A549 (cell line): ENCODE data around the gene SLC16A12. TPM values are rescaled to one million over a fixed set of nuclear protein-coding genes. Genes with fewer than 3 reads are reported as not detected.

ENCODE experiments used
- ATAC-seq, 2 experiments: fragments of 200-7000 bp in 1 of 2; fragments of >200 bp in 1 of 2; cut with Nextera tagmentation in 1 of 2; cut with Tn5 transposase in 1 of 2; 3 replicates each; pipeline versions ENCODE4 v1.8.0 to v1.9.1; 2018 to 2020; ENCODE audit warnings: mild to moderate bottlenecking in 1 of 2, moderate library complexity in 1 of 2
- CTCF ChIA-PET: fragments of 300-600 bp; sonication (Branson Sonifier 250); formaldehyde crosslinking; extraction: SDS; loops from one replicate; lab custom pipeline; 2021; ENCODE audit warnings: antibody characterized with exemption, inconsistent platforms; lab: Yijun Ruan, JAX
- POLR2A ChIA-PET: fragments of 350-600 bp; formaldehyde crosslinking; extraction: SDS; loops from one replicate; lab custom pipeline; 2021; ENCODE audit warnings: antibody characterized with exemption, inconsistent platforms; lab: Yijun Ruan, JAX
- DNase-seq, 2 experiments: peaks; one replicate each; pipeline versions ENCODE4 v3.0.0 to v3.0.0-alpha.2; 2011 to 2016; ENCODE audit warnings: low read depth in 1 of 2, low spot score in 1 of 2
- FAIRE-seq: peaks from 2 replicates; lab custom pipeline; 2011; peaks lifted over from hg19 to GRCh38; lab: Jason Lieb, UNC
- H3K27ac ChIP-seq, 2 experiments: fragments of >200 bp; sonication (Bioruptor Twin); formaldehyde crosslinking; 3 replicates each; pipeline ENCODE4 v1.5.1; 2016 to 2017
- H3K4me1 ChIP-seq: fragments of >200 bp; sonication (Bioruptor Twin); formaldehyde crosslinking; 3 replicates; pipeline ENCODE4 v1.6.1; 2016
- H3K4me2 ChIP-seq: fragments of >200 bp; sonication (Bioruptor Twin); formaldehyde crosslinking; 3 replicates; pipeline ENCODE4 v1.6.1; 2016
- H3K4me3 ChIP-seq: fragments of >200 bp; sonication (Bioruptor Twin); formaldehyde crosslinking; 3 replicates; pipeline ENCODE4 v1.5.1; 2016
- H3K9me3 ChIP-seq: fragments of >200 bp; sonication (Bioruptor Twin); formaldehyde crosslinking; 3 replicates; pipeline ENCODE4 v1.6.1; 2016
- CBX2 ChIP-seq: fragments of 200-600 bp; sonication (generic); IDR thresholded peaks from 2 replicates; pipeline ENCODE4 v1.6.1; 2016; ENCODE audit warnings: low read depth, mild to moderate bottlenecking, borderline replicate concordance
- CEBPB ChIP-seq, 2 experiments: fragments of >200 bp in 1 of 2; sonication (Bioruptor Twin) in 1 of 2; formaldehyde crosslinking in 1 of 2; IDR thresholded peaks; 2 replicates each; pipeline ENCODE4 v1.6.1; 2012 to 2016
- CHD2 ChIP-seq: fragments of 150-350 bp; IDR thresholded peaks from 2 replicates; pipeline ENCODE4 v1.6.1; 2014; ENCODE audit warnings: low read length; ENCODE audit not compliant: partially characterized antibody
- CTCF ChIP-seq: fragments of >200 bp; sonication (Bioruptor Twin); formaldehyde crosslinking; IDR thresholded peaks from 3 replicates; pipeline ENCODE4 v1.5.1; 2016
- E2F6 ChIP-seq: IDR thresholded peaks from 2 replicates; pipeline ENCODE4 v1.6.1; 2012; ENCODE audit warnings: low read depth, borderline replicate concordance
- FOSB ChIP-seq: fragments of 250-450 bp; sonication (Bioruptor Pico); IDR thresholded peaks from 2 replicates; pipeline ENCODE4 v1.5.0; 2020; ENCODE audit warnings: mild to moderate bottlenecking, moderate library complexity
- FOSL2 ChIP-seq, 2 experiments: fragments of 450-650 bp in 1 of 2; fragments of >200 bp in 1 of 2; sonication (Bioruptor Twin) in 1 of 2; formaldehyde crosslinking; IDR thresholded peaks; 2 replicates each; pipeline versions ENCODE4 v1.5.0 to v1.6.1; 2016 to 2020; ENCODE audit warnings: mild to moderate bottlenecking in 1 of 2, moderate library complexity in 1 of 2
- HOXB5 ChIP-seq: fragments of 250-450 bp; sonication (Bioruptor Pico); IDR thresholded peaks from 2 replicates; pipeline ENCODE4 v1.5.0; 2020; ENCODE audit warnings: mild to moderate bottlenecking, moderate library complexity
- MAX ChIP-seq: IDR thresholded peaks from 2 replicates; pipeline ENCODE4 v1.6.1; 2012
- MYC ChIP-seq: IDR thresholded peaks from 2 replicates; pipeline ENCODE4 v1.6.1; 2012; ENCODE audit warnings: mild to moderate bottlenecking, inconsistent platforms, low read length, improper control_type of control experiment, borderline replicate concordance
- POLR2A ChIP-seq: IDR thresholded peaks from 2 replicates; pipeline ENCODE4 v1.6.1; 2012; ENCODE audit warnings: mild to moderate bottlenecking, low read length
- RARB ChIP-seq: fragments of 250-450 bp; sonication (Bioruptor Pico); IDR thresholded peaks from 2 replicates; pipeline ENCODE4 v1.8.0; 2021; ENCODE audit warnings: mild to moderate bottlenecking, moderate library complexity
- USF2 ChIP-seq: fragments of 450-650 bp; IDR thresholded peaks from 2 replicates; pipeline ENCODE4 v1.6.1; 2014; ENCODE audit warnings: antibody characterized with exemption
- ZNF302 ChIP-seq: fragments of 250-450 bp; sonication (Bioruptor Pico); IDR thresholded peaks from 2 replicates; pipeline ENCODE4 v1.9.0; 2021; ENCODE audit warnings: inconsistent platforms, mild to moderate bottlenecking, moderate library complexity
- WGBS: methylation state at CpG from one replicate; pipeline ENCODE4 v1.1.6; 2017; ENCODE audit errors: missing lambda C conversion rate; 5-methylcytosine and 5-hydroxymethylcytosine counted together
- polyA plus RNA-seq, 4 experiments: library from polyadenylated mRNA; depleted of rRNA in 3 of 4; stranded (reverse); fragments of >200 nt; fragmentation: RNase III in 1 of 4; extraction: RNeasy Plus Mini Kit Qiagen cat#74134 plus additional on column Dnase treatment in 1 of 4; gene quantifications; 2 replicates in 3 of 4; 3 replicates in 1 of 4; pipeline ENCODE4 v1.2.3, GENCODE V29; 2011 to 2017

The SLC16A12 gene
- polyA plus RNA-seq, 2 of the 4 experiments (the other 2 are of a cell fraction), result 0.14 to 0.19 TPM

GRCh38 chr10:89516149-89516832, 19.1 kb downstream of the SLC16A12 start:
- DNase-seq, result peak in 1 of 2 experiments; percentile 27
- POLR2A ChIA-PET, result no interaction called here
- ATAC-seq, result peak in 1 of 2 experiments; percentile 59; a peak in 3 of 6 replicates
- Histone ChIP-seq H3K27ac (no peak overlapping the region; a peak in 1 of 6 replicates), H3K9me3 (no peaks in the 10 kb centered on the region), H3K4me2 (peak overlapping the region; percentile 11; the same call in 2 of the 3 replicates), H3K4me1 (peaks cover 11% of the 10 kb centered on the region; the same call in 1 of the 3 replicates), H3K4me3 (no peak overlapping the region)
- FAIRE-seq, result no peak
- WGBS, result 27% methylated on average over 7 of the region's 7 CpGs
- TF ChIP-seq CEBPB (IDR thresholded peaks at IDR 0.05), result no peak
- TF ChIP-seq POLR2A, result no peak
- no peak for TF ChIP-seq USF2
- no peak for TF ChIP-seq CBX2
- no peak for TF ChIP-seq CTCF
- TF ChIP-seq RARB (CRISPR knock-in tag), result no peak
- no peak for TF ChIP-seq MYC
- TF ChIP-seq FOSB, result no peak
- TF ChIP-seq CHD2, result no peak
- TF ChIP-seq E2F6, result no peak
- TF ChIP-seq MAX, result no peak
- CTCF ChIA-PET, result no interaction called here

GRCh38 chr10:89515031-89515841, 20.2 kb downstream of the SLC16A12 start:
- DNase-seq (no peak), FAIRE-seq (no peak), ATAC-seq (no peak)
- POLR2A ChIA-PET, result interaction anchor here (0.6 kb wide), 1 partner anchor 123 kb away, joined by 3 read pairs; the partner anchor contains the start of gene IFIT1
- Histone ChIP-seq H3K4me1 (peaks cover 11% of the 10 kb centered on the region; the same call in 1 of the 3 replicates), H3K4me2 (peak overlapping the region; percentile 11; the same call in 2 of the 3 replicates), H3K9me3 (peaks cover 3% of the 10 kb centered on the region; the same call in 1 of the 3 replicates), H3K4me3 (no peak overlapping the region), H3K27ac (no peak overlapping the region; a peak in 1 of 6 replicates)
- CTCF ChIA-PET, result no interaction called here
- TF ChIP-seq FOSL2 (IDR thresholded peaks at IDR 0.05) (no peak), FOSL2 (CRISPR knock-in tag; IDR thresholded peaks at IDR 0.05) (no peak), CTCF (no peak), ZNF302 (CRISPR knock-in tag) (no peak), CBX2 (no peak), HOXB5 (no peak), E2F6 (no peak)
- 74% methylated on average over 8 of the region's 8 CpGs for WGBS
